IMR-90 (cell line): ENCODE data around the gene AATF. TPM values are rescaled to one million over a fixed set of nuclear protein-coding genes. Genes with fewer than 3 reads are reported as not detected.

Source experiments
- ATAC-seq: fragments of 200-7000 bp; cut with Tn5 transposase; 2 replicates; pipeline ENCODE4 v1.9.1; 2020; ENCODE audit warnings: low read depth, mild to moderate bottlenecking, moderate library complexity
- BruUV-seq: library from RNA; stranded (reverse); fragments of 400-500 nt; replicated peaks from 2 replicates; lab custom pipeline; 2021; lab: Mats Ljungman, UMichigan
- CTCF ChIA-PET: fragments of 300-600 bp; formaldehyde crosslinking; extraction: SDS; loops from one replicate; lab custom pipeline; 2021; ENCODE audit warnings: antibody characterized with exemption; lab: Yijun Ruan, JAX
- POLR2A ChIA-PET: fragments of 300-600 bp; sonication (Branson Sonifier 250); formaldehyde crosslinking; loops from one replicate; lab custom pipeline; 2022; ENCODE audit warnings: antibody characterized with exemption; ENCODE audit not compliant: unreplicated experiment; lab: Charles Lee
- DNase-seq: peaks from one replicate; pipeline ENCODE4 v3.0.0; 2013
- H2AFZ ChIP-seq: replicated peaks from 2 replicates; pipeline ENCODE3; 2013; ENCODE audit warnings: low read length, mild to moderate bottlenecking; ENCODE audit not compliant: poor library complexity
- H2AK5ac ChIP-seq: 2 replicates; pipeline ENCODE4 v1.6.1; 2013; ENCODE audit warnings: low read depth, low read length, inconsistent platforms
- H2AK9ac ChIP-seq: replicated peaks from 2 replicates; pipeline ENCODE3; 2013; ENCODE audit warnings: mild to moderate bottlenecking, low read depth, low read length, moderate library complexity; ENCODE audit not compliant: poor library complexity
- H2BK120ac ChIP-seq: 2 replicates; pipeline ENCODE4 v1.6.1; 2013; ENCODE audit warnings: low read depth, low read length, inconsistent platforms
- H2BK15ac ChIP-seq: 3 replicates; pipeline ENCODE4 v1.6.1; 2013; ENCODE audit warnings: low read depth, low read length, inconsistent platforms
- H2BK20ac ChIP-seq: 2 replicates; pipeline ENCODE4 v1.6.1; 2013; ENCODE audit warnings: low read depth, mild to moderate bottlenecking, inconsistent platforms, low read length, moderate library complexity
- H2BK5ac ChIP-seq: 2 replicates; pipeline ENCODE4 v1.6.1; 2013; ENCODE audit warnings: mild to moderate bottlenecking, low read depth, low read length, inconsistent platforms; ENCODE audit not compliant: poor library complexity, severe bottlenecking
- H3K14ac ChIP-seq: replicated peaks from 2 replicates; pipeline ENCODE4 v1.6.1; 2013; ENCODE audit warnings: low read depth, low read length, inconsistent platforms
- H3K18ac ChIP-seq: 2 replicates; pipeline ENCODE4 v1.6.1; 2013; ENCODE audit warnings: low read depth, low read length, control low read depth
- H3K23ac ChIP-seq: 2 replicates; pipeline ENCODE4 v1.6.1; 2013; ENCODE audit warnings: low read depth, low read length, inconsistent platforms
- H3K27ac ChIP-seq: 2 replicates; pipeline ENCODE4 v1.5.1; 2013; ENCODE audit warnings: mild to moderate bottlenecking, control low read depth, low read length; ENCODE audit not compliant: insufficient read depth
- H3K27me3 ChIP-seq: 2 replicates; pipeline ENCODE4 v1.6.1; 2013; ENCODE audit warnings: low read length; ENCODE audit not compliant: control insufficient read depth, insufficient read depth
- H3K36me3 ChIP-seq: 2 replicates; pipeline ENCODE4 v1.6.1; 2013; ENCODE audit warnings: low read length, mixed read lengths; ENCODE audit not compliant: control insufficient read depth, insufficient read depth
- H3K4ac ChIP-seq: 2 replicates; pipeline ENCODE4 v1.6.1; 2013; ENCODE audit warnings: low read depth, low read length, inconsistent platforms
- H3K4me1 ChIP-seq: 2 replicates; pipeline ENCODE4 v1.6.1; 2013; ENCODE audit warnings: low read length, mixed read lengths; ENCODE audit not compliant: control insufficient read depth, insufficient read depth
- H3K4me2 ChIP-seq: 2 replicates; pipeline ENCODE4 v1.6.1; 2013; ENCODE audit warnings: low read depth, mild to moderate bottlenecking, control low read depth, low read length, moderate library complexity
- H3K4me3 ChIP-seq: 2 replicates; pipeline ENCODE4 v1.5.1; 2013; ENCODE audit warnings: low read depth, mild to moderate bottlenecking, control low read depth, low read length, moderate library complexity; ENCODE audit not compliant: insufficient read depth
- H3K56ac ChIP-seq: 2 replicates; pipeline ENCODE4 v1.6.1; 2013; ENCODE audit warnings: low read length, inconsistent platforms; ENCODE audit not compliant: insufficient read depth; ENCODE audit errors: extremely low read depth
- H3K79me1 ChIP-seq, 2 experiments: 2 replicates each; pipeline ENCODE4 v1.6.1; 2013; ENCODE audit warnings: low read length in 2 of 2, inconsistent platforms in 1 of 2, low read depth in 1 of 2
- H3K9ac ChIP-seq: 2 replicates; pipeline ENCODE4 v1.6.1; 2013; ENCODE audit warnings: low read depth, low read length, control low read depth
- H3K9me1 ChIP-seq: 2 replicates; pipeline ENCODE4 v1.6.1; 2013; ENCODE audit warnings: low read length, inconsistent platforms; ENCODE audit not compliant: insufficient read depth
- H3K9me3 ChIP-seq: 2 replicates; pipeline ENCODE4 v1.6.1; 2013; ENCODE audit warnings: low read length; ENCODE audit not compliant: control insufficient read depth, insufficient read depth
- H4K20me1 ChIP-seq: 2 replicates; pipeline ENCODE4 v1.6.1; 2013; ENCODE audit warnings: low read length, inconsistent platforms; ENCODE audit not compliant: insufficient read depth
- H4K5ac ChIP-seq: 2 replicates; pipeline ENCODE4 v1.6.1; 2013; ENCODE audit warnings: mild to moderate bottlenecking, low read depth, low read length, control low read depth
- H4K8ac ChIP-seq, 2 experiments: 2 replicates each; pipeline ENCODE4 v1.6.1; 2013; ENCODE audit warnings: low read depth in 2 of 2, low read length in 2 of 2, control low read depth in 1 of 2, inconsistent platforms in 1 of 2
- H4K91ac ChIP-seq: 2 replicates; pipeline ENCODE4 v1.6.1; 2013; ENCODE audit warnings: low read depth, low read length, inconsistent platforms; ENCODE audit not compliant: insufficient read depth
- BHLHE40 ChIP-seq: fragments of 150-350 bp; IDR thresholded peaks from 2 replicates; pipeline ENCODE4 v1.6.1; 2016; ENCODE audit warnings: mild to moderate bottlenecking, low read depth, low read length
- CEBPB ChIP-seq: IDR thresholded peaks from 2 replicates; pipeline ENCODE4 v1.6.1; 2012; ENCODE audit warnings: low read depth, low read length, improper control_type of control experiment
- CHD1 ChIP-seq: IDR thresholded peaks from 2 replicates; pipeline ENCODE4 v1.6.1; 2012; ENCODE audit warnings: low read depth, low read length, improper control_type of control experiment
- FOS ChIP-seq: fragments of 150-350 bp; IDR thresholded peaks from 2 replicates; pipeline ENCODE4 v1.6.1; 2016; ENCODE audit warnings: low read depth, low read length
- MAZ ChIP-seq: IDR thresholded peaks from 2 replicates; pipeline ENCODE4 v1.6.1; 2012; ENCODE audit warnings: low read depth, mild to moderate bottlenecking, low read length, improper control_type of control experiment, moderate library complexity, borderline replicate concordance
- MXI1 ChIP-seq: IDR thresholded peaks from 2 replicates; pipeline ENCODE4 v1.6.1; 2012; ENCODE audit warnings: low read depth, mild to moderate bottlenecking, low read length, moderate library complexity, borderline replicate concordance
- NFE2L2 ChIP-seq: fragments of 150-350 bp; IDR thresholded peaks from 2 replicates; pipeline ENCODE4 v1.6.1; 2016; ENCODE audit warnings: low read depth, mild to moderate bottlenecking, low read length
- POLR2A ChIP-seq: IDR thresholded peaks from 2 replicates; pipeline ENCODE4 v1.6.1; 2012; ENCODE audit warnings: mild to moderate bottlenecking, low read depth, low read length
- RAD21 ChIP-seq: IDR thresholded peaks from 2 replicates; pipeline ENCODE4 v1.6.1; 2012; ENCODE audit warnings: low read length, improper control_type of control experiment
- RCOR1 ChIP-seq: IDR thresholded peaks from 2 replicates; pipeline ENCODE4 v1.6.1; 2012; ENCODE audit warnings: mild to moderate bottlenecking, low read length, improper control_type of control experiment; ENCODE audit not compliant: insufficient replicate concordance
- RFX5 ChIP-seq: IDR thresholded peaks from 2 replicates; pipeline ENCODE4 v1.8.0; 2012; ENCODE audit warnings: low read depth, mild to moderate bottlenecking, low read length, moderate library complexity
- WGBS, 2 experiments: methylation state at CpG; one replicate each; pipeline versions ENCODE4 v1.1.5 to v1.1.7; 2013; ENCODE audit warnings: missing lambda C conversion rate in 2 of 2; ENCODE audit not compliant: insufficient read length in 1 of 2; ENCODE audit errors: extremely low coverage in 2 of 2; 5-methylcytosine and 5-hydroxymethylcytosine counted together
- dilution Hi-C: fragments of 300-500 bp; cut with HindIII; formaldehyde crosslinking; loops from one replicate; pipeline ENCODE4 v1.14.3; 2018; ENCODE audit warnings: low sequenced_read_pairs; ENCODE audit not compliant: unreplicated experiment
- in situ Hi-C: fragments of 300-500 bp; cut with MboI; formaldehyde crosslinking; loops from 3 replicates; pipeline ENCODE4 v1.14.3; 2019; ENCODE audit warnings: low sequenced_read_pairs, inconsistent platforms, mixed read lengths
- intact Hi-C: fragments of 100-400 bp; cut with micrococcal nuclease; formaldehyde crosslinking; loops from 2 replicates; pipeline ENCODE4 v1.10.0; 2022
- polyA plus RNA-seq, 3 experiments: library from polyadenylated mRNA; depleted of rRNA; stranded (reverse); fragments of >200 nt; gene quantifications; 2 replicates each; pipeline ENCODE4 v1.2.3, GENCODE V29; 2012; ENCODE audit warnings: low replicate concordance in 1 of 3
- total RNA-seq: library from RNA; depleted of rRNA; stranded (reverse); fragments of >200 nt; gene quantifications from 2 replicates; pipeline ENCODE4 v1.2.3, GENCODE V29; 2012
- TF ChIP-seq, protein P1 (sequence below): fragments of 150-350 bp; IDR thresholded peaks from 2 replicates; pipeline ENCODE4 v1.6.1; 2016; ENCODE audit warnings: low read depth, mild to moderate bottlenecking, low read length, moderate library complexity, borderline replicate concordance
- TF ChIP-seq, protein P2 (sequence below): fragments of 150-350 bp; IDR thresholded peaks from 2 replicates; pipeline ENCODE4 v1.6.1; 2017; ENCODE audit warnings: mild to moderate bottlenecking, antibody characterized with exemption, low read length, low read depth
- TF ChIP-seq, protein P3 (sequence below): conservative IDR thresholded peaks from 2 replicates; pipeline ENCODE4 v1.5.1; 2012; ENCODE audit warnings: mild to moderate bottlenecking, low read depth, low read length, improper control_type of control experiment

AATF gene
- total and polyA plus RNA-seq, 2 of the 4 experiments (the other 2 are of a cell fraction): 21.0 to 34.8 TPM

DNA sequence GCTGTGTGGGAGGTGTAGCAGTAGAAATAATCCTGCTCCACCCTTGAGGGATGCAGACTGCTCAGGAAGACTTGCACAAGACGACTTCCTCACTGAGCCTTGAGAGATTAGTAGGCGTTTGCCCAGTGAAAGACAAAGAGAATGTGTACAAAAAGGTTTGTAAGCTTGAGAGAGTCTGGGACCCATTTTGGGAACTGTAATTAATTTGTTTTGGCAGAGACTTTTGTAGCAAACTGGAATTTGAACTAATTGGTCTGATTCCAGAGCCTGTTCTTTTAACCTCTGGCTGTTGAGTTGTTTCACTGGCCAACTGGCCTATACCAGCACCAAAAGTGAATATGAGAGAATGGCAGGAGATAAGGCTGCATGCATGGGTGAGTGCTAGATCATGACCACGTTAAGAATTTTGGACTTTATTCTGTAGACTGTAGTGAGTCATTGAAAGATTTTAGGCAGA, 75.5 kb downstream of the AATF start:
- H3K79me1 ChIP-seq: no peaks in the 10 kb centered on the region
- peaks cover 6% of the 10 kb centered on the region; the same call in 1 of the 2 replicates for H3K9me1 ChIP-seq
- no peak overlapping the region for H3K4me3 ChIP-seq
- no peak overlapping the region for H2BK120ac ChIP-seq
- ChIA-PET POLR2A (no interaction called here), CTCF (no interaction called here)
- no peak overlapping the region for H3K14ac ChIP-seq
- intact Hi-C loops (no loop called here), dilution Hi-C loops (no loop called here), in situ Hi-C loops (no loop called here)
- no peak overlapping the region for H2AK9ac ChIP-seq
- no peak overlapping the region for H2BK20ac ChIP-seq
- no peak overlapping the region for H3K56ac ChIP-seq
- no peak overlapping the region for H2BK5ac ChIP-seq
- H4K8ac ChIP-seq: no peak overlapping the region
- no peak overlapping the region for H2AK5ac ChIP-seq
- no peak overlapping the region for H3K27ac ChIP-seq
- no peak overlapping the region for H4K91ac ChIP-seq
- no peaks in the 10 kb centered on the region; the same call in 1 of the 2 replicates for H3K4me1 ChIP-seq
- no peak overlapping the region for H2AFZ ChIP-seq
- TF ChIP-seq CHD1 (no peak), RAD21 (no peak), RFX5 (no peak), MAZ (no peak), RCOR1 (no peak), CEBPB (no peak), POLR2A (no peak), MXI1 (no peak), NFE2L2 (no peak), BHLHE40 (no peak), FOS (no peak)
- TF ChIP-seq, protein P1, sequence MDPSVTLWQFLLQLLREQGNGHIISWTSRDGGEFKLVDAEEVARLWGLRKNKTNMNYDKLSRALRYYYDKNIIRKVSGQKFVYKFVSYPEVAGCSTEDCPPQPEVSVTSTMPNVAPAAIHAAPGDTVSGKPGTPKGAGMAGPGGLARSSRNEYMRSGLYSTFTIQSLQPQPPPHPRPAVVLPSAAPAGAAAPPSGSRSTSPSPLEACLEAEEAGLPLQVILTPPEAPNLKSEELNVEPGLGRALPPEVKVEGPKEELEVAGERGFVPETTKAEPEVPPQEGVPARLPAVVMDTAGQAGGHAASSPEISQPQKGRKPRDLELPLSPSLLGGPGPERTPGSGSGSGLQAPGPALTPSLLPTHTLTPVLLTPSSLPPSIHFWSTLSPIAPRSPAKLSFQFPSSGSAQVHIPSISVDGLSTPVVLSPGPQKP: no peak
- TF ChIP-seq, protein P2, sequence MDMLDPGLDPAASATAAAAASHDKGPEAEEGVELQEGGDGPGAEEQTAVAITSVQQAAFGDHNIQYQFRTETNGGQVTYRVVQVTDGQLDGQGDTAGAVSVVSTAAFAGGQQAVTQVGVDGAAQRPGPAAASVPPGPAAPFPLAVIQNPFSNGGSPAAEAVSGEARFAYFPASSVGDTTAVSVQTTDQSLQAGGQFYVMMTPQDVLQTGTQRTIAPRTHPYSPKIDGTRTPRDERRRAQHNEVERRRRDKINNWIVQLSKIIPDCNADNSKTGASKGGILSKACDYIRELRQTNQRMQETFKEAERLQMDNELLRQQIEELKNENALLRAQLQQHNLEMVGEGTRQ: no peak
- TF ChIP-seq, protein P3, sequence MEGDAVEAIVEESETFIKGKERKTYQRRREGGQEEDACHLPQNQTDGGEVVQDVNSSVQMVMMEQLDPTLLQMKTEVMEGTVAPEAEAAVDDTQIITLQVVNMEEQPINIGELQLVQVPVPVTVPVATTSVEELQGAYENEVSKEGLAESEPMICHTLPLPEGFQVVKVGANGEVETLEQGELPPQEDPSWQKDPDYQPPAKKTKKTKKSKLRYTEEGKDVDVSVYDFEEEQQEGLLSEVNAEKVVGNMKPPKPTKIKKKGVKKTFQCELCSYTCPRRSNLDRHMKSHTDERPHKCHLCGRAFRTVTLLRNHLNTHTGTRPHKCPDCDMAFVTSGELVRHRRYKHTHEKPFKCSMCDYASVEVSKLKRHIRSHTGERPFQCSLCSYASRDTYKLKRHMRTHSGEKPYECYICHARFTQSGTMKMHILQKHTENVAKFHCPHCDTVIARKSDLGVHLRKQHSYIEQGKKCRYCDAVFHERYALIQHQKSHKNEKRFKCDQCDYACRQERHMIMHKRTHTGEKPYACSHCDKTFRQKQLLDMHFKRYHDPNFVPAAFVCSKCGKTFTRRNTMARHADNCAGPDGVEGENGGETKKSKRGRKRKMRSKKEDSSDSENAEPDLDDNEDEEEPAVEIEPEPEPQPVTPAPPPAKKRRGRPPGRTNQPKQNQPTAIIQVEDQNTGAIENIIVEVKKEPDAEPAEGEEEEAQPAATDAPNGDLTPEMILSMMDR: no peak
- no peak for DNase-seq
- no peak for ATAC-seq
- no peak overlapping the region for H3K4ac ChIP-seq
- 49% methylated on average over 3 of the region's 3 CpGs; no CpG with 5 or more reads in 1 of the 2 experiments for WGBS, 2 experiments
- no peaks in the 10 kb centered on the region for H3K9me3 ChIP-seq
- H4K5ac ChIP-seq: no peak overlapping the region
- no peak overlapping the region for H3K23ac ChIP-seq
- H4K20me1 ChIP-seq: no peaks in the 10 kb centered on the region
- H3K36me3 ChIP-seq: peaks cover 4% of the 10 kb centered on the region; the same call in 1 of the 2 replicates
- no peaks in the 10 kb centered on the region for H3K27me3 ChIP-seq
- no peak overlapping the region for H3K18ac ChIP-seq
- H3K4me2 ChIP-seq: no peak overlapping the region
- no peak overlapping the region for H3K9ac ChIP-seq
- no TSS peak for BruUV-seq
- no peak overlapping the region for H2BK15ac ChIP-seq
